HG03025 (cell line): Measurements from ENCODE around the gene ZNF138.
"Not testable (repeated sequence)": the region's sequence is repeated elsewhere in the genome, so short reads cannot be mapped to it uniquely, and the experiment has no call there.

Experiments
- ATAC-seq: cut with Tn5 transposase; IDR thresholded peaks from one replicate; pipeline ENCODE4 v1.9.1; 2021; ENCODE audit warnings: mild to moderate bottlenecking, moderate library complexity; ENCODE audit not compliant: unreplicated experiment, low FRiP score

ZNF138 gene

GRCh38 chr7:64794171-64794844 lies at the start of gene ZNF138:
Gene ZNF138 (plus strand): TSS chr7:64794428. CDS start chr7:64794569, 141 bp downstream.
- peak; percentile 100 for ATAC-seq

DNA sequence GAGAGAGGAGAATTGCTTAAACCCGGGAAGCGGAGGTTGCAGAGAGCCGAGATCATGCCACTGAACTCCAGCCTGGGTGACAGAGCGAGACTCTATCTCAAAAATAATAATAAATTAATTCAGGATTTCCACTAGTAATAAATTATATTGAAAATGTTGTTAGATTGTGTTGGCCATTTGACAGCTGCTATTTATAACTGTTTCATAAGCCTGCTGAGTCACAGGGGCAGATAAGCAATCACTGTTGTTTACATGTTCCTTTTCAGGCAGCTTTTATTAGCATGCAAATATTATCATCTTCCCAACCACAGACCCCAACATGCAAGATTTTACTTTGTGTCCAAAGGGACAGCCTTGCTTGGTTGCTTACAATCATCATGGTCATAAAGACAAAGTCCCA lies 49.5 kb upstream of the ZNF138 start:
- no peak for ATAC-seq

- no peak for ATAC-seq
Observed at GRCh38 chr7:64747802-64748201, 46.4 kb upstream of the ZNF138 start.

GRCh38 chr7:64753032-64753431 lies 41.2 kb upstream of the ZNF138 start:
- no peak for ATAC-seq

GRCh38 chr7:64755865-64756264 lies 38.4 kb upstream of the ZNF138 start:
- ATAC-seq, result no peak

GRCh38 chr7:64758151-64758550 lies 36.1 kb upstream of the ZNF138 start:
- ATAC-seq, result no peak

DNA sequence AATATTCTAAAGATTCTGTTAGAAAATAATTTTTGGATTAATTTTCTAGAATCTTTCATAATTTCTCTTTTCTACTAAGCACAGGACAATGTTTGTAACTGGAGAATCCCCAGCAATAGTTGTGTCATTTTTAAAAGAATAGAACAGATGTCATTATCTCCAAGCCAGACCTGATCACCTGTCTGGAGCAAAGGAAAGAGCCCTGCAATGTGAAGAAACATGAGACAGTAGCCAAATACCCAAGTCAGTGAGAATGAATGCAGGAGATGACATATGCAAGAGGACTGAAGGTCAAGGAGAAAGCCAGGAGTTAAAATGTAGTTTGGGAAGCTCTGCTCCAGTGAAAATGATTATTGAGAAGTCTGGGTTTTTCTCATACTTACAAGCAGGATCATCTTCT lies 25.4 kb upstream of the ZNF138 start:
- no peak for ATAC-seq

- ATAC-seq, result no peak
Observed at GRCh38 chr7:64774204-64774842, 19.9 kb upstream of the ZNF138 start.

DNA sequence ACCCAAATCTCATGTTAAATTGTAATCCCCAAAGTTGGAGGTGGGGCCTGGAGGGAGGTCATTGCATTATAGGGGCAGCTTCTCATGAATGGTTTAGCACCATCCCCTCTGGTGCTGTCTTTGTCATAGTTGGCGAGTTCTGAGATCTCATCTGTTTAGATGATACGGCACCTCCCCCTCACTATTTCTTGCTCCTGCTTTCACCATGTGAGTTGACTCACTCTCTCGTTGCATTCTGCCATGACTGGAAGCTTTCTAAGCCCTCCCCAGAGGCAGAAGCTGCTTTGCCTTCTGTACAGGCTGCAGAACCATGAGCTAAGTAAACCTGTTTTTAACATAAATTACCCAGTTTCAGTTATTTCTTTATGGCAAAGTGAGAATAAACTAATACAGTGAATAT lies 18.9 kb upstream of the ZNF138 start:
- no peak for ATAC-seq

DNA sequence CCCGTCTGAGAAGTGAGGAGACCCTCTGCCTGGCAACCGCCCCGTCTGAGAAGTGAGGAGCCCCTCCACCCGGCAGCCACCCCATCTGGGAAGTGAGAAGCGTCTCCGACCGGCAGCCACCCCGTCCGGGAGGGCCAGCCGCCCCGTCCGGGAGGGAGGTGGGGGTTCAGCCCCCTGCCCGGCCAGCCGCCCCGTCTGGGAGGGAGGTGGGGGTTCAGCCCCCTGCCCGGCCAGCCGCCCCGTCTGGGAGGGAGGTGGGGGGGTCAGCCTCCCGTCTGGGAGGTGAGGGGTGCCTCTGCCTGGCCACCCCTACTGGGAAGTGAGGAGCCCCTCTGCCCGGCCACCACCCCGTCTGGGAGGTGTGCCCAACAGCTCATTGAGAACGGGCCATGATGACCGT lies 9.4 kb upstream of the ZNF138 start:
- ATAC-seq, result not testable (repeated sequence)

- ATAC-seq, result no peak
Observed at GRCh38 chr7:64787295-64787694, 6.9 kb upstream of the ZNF138 start.

GRCh38 chr7:64789241-64789640 lies 5.0 kb upstream of the ZNF138 start:
- not testable (repeated sequence) for ATAC-seq

- no peak for ATAC-seq
Observed at GRCh38 chr7:64793106-64793755, 997 bp upstream of the ZNF138 start.

DNA sequence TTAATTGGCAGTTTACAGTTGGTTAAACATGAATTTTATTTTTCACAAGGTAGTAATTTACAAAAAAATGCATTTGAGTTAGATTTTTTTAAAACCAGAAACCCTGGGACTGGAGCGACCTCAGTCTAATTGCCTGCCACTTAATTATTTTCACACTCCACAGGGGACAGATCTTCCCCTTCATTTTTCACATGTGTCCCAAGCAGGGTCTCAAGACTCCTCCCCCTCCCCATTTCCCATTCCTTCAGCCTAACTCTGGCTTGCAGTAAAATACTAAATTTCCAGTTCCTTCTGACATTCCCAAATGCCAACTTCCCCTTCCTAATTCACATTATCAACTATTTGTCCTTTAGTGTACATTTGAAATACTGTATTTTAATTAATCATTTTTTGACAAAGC lies 948 bp downstream of the ZNF138 start:
- ATAC-seq, result no peak

- not testable (repeated sequence) for ATAC-seq
Observed at GRCh38 chr7:64799169-64799568, 4.9 kb downstream of the ZNF138 start.

DNA sequence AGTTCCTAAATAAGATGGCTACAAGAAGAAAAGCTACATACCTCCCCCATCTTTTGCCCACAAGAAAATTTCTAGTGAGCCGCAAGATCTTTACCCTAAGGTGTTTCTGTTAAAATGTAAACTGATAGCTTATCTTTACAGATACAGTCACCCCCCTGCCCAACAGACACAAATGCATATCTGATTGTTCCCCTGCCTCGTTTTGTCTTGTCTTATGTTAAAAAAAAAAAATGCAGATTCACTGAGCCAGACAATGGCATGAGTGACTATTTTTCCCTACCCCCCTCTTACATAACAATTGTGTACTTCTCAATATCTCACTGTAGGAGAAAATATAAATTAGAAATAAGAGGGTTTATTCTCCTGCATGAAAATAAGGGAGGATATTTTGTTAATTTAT lies 8.5 kb downstream of the ZNF138 start:
- no peak for ATAC-seq

- no peak for ATAC-seq
Observed at GRCh38 chr7:64807731-64808365, 13.6 kb downstream of the ZNF138 start.

DNA sequence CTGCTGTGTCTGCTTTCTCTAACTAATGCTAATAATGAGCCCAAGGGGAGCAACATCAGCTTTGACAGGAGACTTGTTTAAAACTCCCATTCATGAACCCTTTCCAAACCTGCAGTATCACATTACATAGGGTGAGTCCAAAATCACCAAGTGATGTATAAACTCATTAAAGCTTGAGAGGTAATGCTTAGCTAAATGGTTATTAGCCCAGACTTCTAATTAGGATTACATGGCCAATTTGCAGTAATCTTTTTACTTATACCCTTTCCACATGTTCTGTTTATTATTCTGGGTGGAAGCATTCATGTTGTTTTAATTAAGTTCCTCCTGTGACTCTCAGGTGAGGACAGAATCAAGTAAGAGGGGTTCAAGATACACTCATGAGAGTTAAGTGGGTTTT lies 17.5 kb downstream of the ZNF138 start:
- ATAC-seq, result no peak

DNA sequence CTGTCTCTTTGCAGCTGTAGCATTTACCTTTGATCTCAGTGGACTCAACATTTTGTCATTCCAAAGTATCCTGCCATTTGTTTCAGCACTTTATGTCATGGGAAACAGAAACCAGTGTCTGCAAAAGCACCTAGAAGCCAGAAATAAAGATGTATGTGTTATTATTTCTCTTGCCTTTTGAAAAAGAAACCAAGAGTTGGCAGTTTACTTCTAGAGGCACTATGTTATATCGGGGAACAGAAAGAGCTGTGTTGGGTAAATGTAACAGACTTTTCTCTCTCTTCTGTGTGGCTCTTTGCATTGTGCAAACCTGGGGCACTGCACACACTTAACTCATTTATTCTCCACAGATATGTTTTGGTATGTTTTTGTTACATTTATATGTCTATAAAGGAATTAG lies 36.7 kb downstream of the ZNF138 start:
- ATAC-seq, result no peak

GRCh38 chr7:64832136-64832535 lies 37.9 kb downstream of the ZNF138 start:
- no peak for ATAC-seq

DNA sequence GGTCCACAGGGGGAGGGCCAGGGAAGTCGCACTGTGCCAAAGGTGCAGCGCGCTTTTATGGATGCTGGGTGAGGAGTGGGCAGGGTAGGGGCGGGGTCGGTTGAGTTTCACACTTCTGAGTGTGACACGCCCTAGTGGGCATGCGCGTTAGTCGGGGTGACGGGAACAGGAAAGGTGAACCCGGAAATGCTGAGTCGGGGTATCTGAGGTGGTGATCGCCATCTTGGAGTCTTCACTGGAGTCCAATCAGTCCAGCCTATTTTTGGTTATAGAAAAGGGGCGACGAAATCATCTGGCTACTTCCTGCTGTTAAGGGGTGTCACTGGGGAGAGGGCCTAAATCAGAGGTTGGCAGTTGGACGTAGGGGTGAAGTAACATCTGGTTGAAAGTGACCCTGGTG lies 40.8 kb downstream of the ZNF138 start:
- ATAC-seq, result no peak
